Heart left ventricle (tissue), 16 donors: Measurements from ENCODE around the gene CDC14B. TPM values are rescaled to one million over a fixed set of nuclear protein-coding genes. Genes with fewer than 3 reads are reported as not detected.

Experiments used
- ATAC-seq, 4 donors: fragments of 200-7000 bp; cut with Tn5 transposase; one replicate each; pipeline ENCODE4 v1.9.1; 2020 to 2022; ENCODE audit warnings: moderate library complexity in 4 of 4, mild to moderate bottlenecking in 3 of 4, moderate number of reproducible peaks in 1 of 4
- DNase-seq, 5 donors: peaks; one replicate each; pipeline ENCODE4 v3.0.0-alpha.2; 2020
- H3K27ac ChIP-seq, 12 donors: fragments of 200-600 bp; sonication (generic) in 4 of 12; one replicate each; pipeline versions ENCODE4 v1.5.0 to v1.8.0; 2016 to 2022; ENCODE audit warnings: mild to moderate bottlenecking in 2 of 12
- H3K27me3 ChIP-seq, 9 donors: fragments of 200-600 bp; sonication (generic) in 2 of 9; one replicate each; pipeline versions ENCODE4 v1.5.1 to v1.8.0; 2016 to 2022; ENCODE audit warnings: mild to moderate bottlenecking in 3 of 9
- H3K36me3 ChIP-seq, 9 donors: fragments of 200-600 bp; sonication (generic) in 2 of 9; one replicate each; pipeline versions ENCODE4 v1.5.0 to v1.8.0; 2018 to 2022; ENCODE audit warnings: mild to moderate bottlenecking in 2 of 9
- H3K4me1 ChIP-seq, 12 donors: fragments of 200-600 bp; sonication (generic) in 4 of 12; one replicate each; pipeline versions ENCODE4 v1.5.0 to v1.8.0; 2016 to 2022; ENCODE audit warnings: mild to moderate bottlenecking in 3 of 12
- H3K4me3 ChIP-seq, 12 donors: fragments of 200-600 bp; sonication (generic) in 4 of 12; one replicate each; pipeline versions ENCODE4 v1.5.0 to v1.8.0; 2017 to 2022; ENCODE audit warnings: mild to moderate bottlenecking in 9 of 12, moderate library complexity in 4 of 12
- H3K9me3 ChIP-seq, 12 donors: fragments of 200-600 bp; sonication (generic) in 4 of 12; one replicate each; pipeline versions ENCODE4 v1.5.0 to v1.8.0; 2016 to 2022; ENCODE audit warnings: mild to moderate bottlenecking in 1 of 12
- CTCF ChIP-seq, 12 donors: fragments of 200-600 bp; sonication (generic) in 4 of 12; IDR thresholded peaks; one replicate each; pipeline versions ENCODE4 v1.5.0 to v1.8.0; 2018 to 2022; ENCODE audit warnings: antibody characterized with exemption in 12 of 12, mild to moderate bottlenecking in 5 of 12
- POLR2A ChIP-seq, 2 donors: fragments of 450-650 bp; IDR thresholded peaks; one replicate each; pipeline ENCODE4 v1.6.1; 2017; ENCODE audit warnings: antibody characterized with exemption in 2 of 2, mild to moderate bottlenecking in 2 of 2, moderate library complexity in 2 of 2
- WGBS, 4 donors: extraction: QIAGEN DNeasy Blood & Tissue Kit in 2 of 4; methylation state at CpG; one replicate each; pipeline versions ENCODE4 v1.1.5 to v1.1.7; 2013 to 2018; 5-methylcytosine and 5-hydroxymethylcytosine counted together
- intact Hi-C, 10 donors: fragments of 100-400 bp; cut with DNase I; formaldehyde crosslinking; loops; one replicate each; pipeline versions ENCODE4 v1.11.1 to v1.14.2; 2022
- polyA plus RNA-seq, 2 donors: library from polyadenylated mRNA; stranded (reverse); fragments of 200-250 nt; gene quantifications; one replicate each; pipeline ENCODE4 v1.2.3, GENCODE V29; 2013
- total RNA-seq, 9 donors: library from RNA; depleted of rRNA in 2 of 9; stranded (reverse); fragments of >200 nt in 2 of 9; fragmentation: NEBNext Ultra II Directional in 3 of 9; extraction: Animal tissue kit (Norgen Biotek cat#: 25700) in 3 of 9; gene quantifications; one replicate each; pipeline versions ENCODE4 v1.1.0 to v1.2.4, GENCODE V29; 2016 to 2023
- donor health status: ischemic (EF 13 %, LVEDD 7.1; RV severe dilation, severe dysfunction).
- donor health status: healthy with polysubstance abuse.
- donor health status: DM: no; HTN: yes; CAD: no.
- donor health status: DM: no; HTN: no; CAD: no.
- donor health status: ischemic (EF 25% LVEDD 6.9; RV normal size, moderate dysfunction).
- donor health status: ischemic (EF 25% LVEDD 5.7; RV mildly dilated, moderate dysfunction).
- donor health status: healthy.
- donor health status: DM: yes; HTN: yes; CAD: no.
- donor health status: ischemic (EF 35%, LVEDD 5.7; RV mildly dilated, moderate dysfunction).
- donor health status: nonischemic (EF 11% LVEDD 7.7; RV severe dilation, severe dysfunction).
- donor health status: DM: yes; HTN: yes; CAD: no.
- donor health status: PGD.
- donor health status: ischemic (EF 29% LVEDD 5.4; RV normal size, mild dysfunction).
- donor health status: nonischemic (EF 23%, LVEDD 6.1; RV moderate dilation, normal function).

Gene CDC14B
- total and polyA plus RNA-seq, 11 donors = 5.1 to 37.0 (median 23.7) TPM

- intact Hi-C loops = loop anchor here in 1 of 10 donors (10.0 kb wide), 1 partner anchor 49 kb away; no protein-coding TSS in a partner anchor
- Histone ChIP-seq H3K27me3 (no peaks in the 10 kb centered on the region), H3K4me3 (peak overlapping the region in 1 of 12 donors; percentile 5), H3K9me3 (no peaks in the 10 kb centered on the region), H3K4me1 (peaks cover 0 to 30% (median 3%) of the 10 kb centered on the region in 12 donors), H3K27ac (peak overlapping the region in 10 of 12 donors; percentile 14 to 67 (median 48)), H3K36me3 (peaks cover 0 to 43% (median 9%) of the 10 kb centered on the region in 9 donors)
- 58 to 69% (median 62%) methylated on average over 5 of the region's 5 CpGs for WGBS, 4 donors
- DNase-seq = no peak
- ATAC-seq = peak; percentile 65 to 73 (median 66)
- no peak for TF ChIP-seq CTCF (IDR thresholded peaks at IDR 0.05)
- TF ChIP-seq POLR2A (IDR thresholded peaks at IDR 0.05) = no peak
These were observed 103.8 kb downstream of the CDC14B start for GRCh38 chr9:96515621-96516470.

GRCh38 chr9:96514800-96515158 is 104.9 kb downstream of the CDC14B start:
- Histone ChIP-seq H3K27ac (peak overlapping the region in 10 of 12 donors; percentile 17 to 67 (median 42)), H3K4me3 (peak overlapping the region in 3 of 12 donors; percentile 2 to 13 (median 5)), H3K4me1 (peaks cover 0 to 26% (median 9%) of the 10 kb centered on the region in 12 donors), H3K27me3 (no peaks in the 10 kb centered on the region), H3K9me3 (no peaks in the 10 kb centered on the region), H3K36me3 (peaks cover 0 to 43% (median 9%) of the 10 kb centered on the region in 9 donors)
- ATAC-seq (peak in 1 of 4 donors; percentile 52), DNase-seq (no peak)
- intact Hi-C loops = loop anchor here in 1 of 10 donors (10.0 kb wide), 1 partner anchor 50 kb away; no protein-coding TSS in a partner anchor
- TF ChIP-seq POLR2A (IDR thresholded peaks at IDR 0.05) = no peak
- TF ChIP-seq CTCF (IDR thresholded peaks at IDR 0.05) = no peak
- 59 to 71% (median 70%) methylated on average over 3 of the region's 3 CpGs for WGBS, 4 donors

- Histone ChIP-seq H3K4me3 (peak overlapping the region in 3 of 12 donors; percentile 2 to 13 (median 5)), H3K36me3 (peaks cover 0 to 43% (median 9%) of the 10 kb centered on the region in 9 donors), H3K4me1 (peaks cover 0 to 31% (median 11%) of the 10 kb centered on the region in 12 donors)
These were observed 105.4 kb downstream of the CDC14B start for GRCh38 chr9:96514108-96514799.

More at GRCh38 chr9:96514108-96514799, 105.4 kb downstream of the CDC14B start:
- H3K27me3 ChIP-seq = no peaks in the 10 kb centered on the region
- ATAC-seq (peak in 2 of 4 donors; percentile 59 to 63), DNase-seq (no peak)
- no peak for TF ChIP-seq POLR2A (IDR thresholded peaks at IDR 0.05)
- no peak for TF ChIP-seq CTCF (IDR thresholded peaks at IDR 0.05)
- no peaks in the 10 kb centered on the region for H3K9me3 ChIP-seq
- H3K27ac ChIP-seq = peak overlapping the region in 9 of 12 donors; percentile 17 to 67 (median 46)
- WGBS, 4 donors = 78 to 85% (median 81%) methylated on average over 9 of the region's 9 CpGs
- intact Hi-C loops = loop anchor here in 1 of 10 donors (10.0 kb wide), 1 partner anchor 51 kb away; no protein-coding TSS in a partner anchor
